Hepatic stellate cell (primary cell): Measurements from ENCODE around the gene CAMK4.

ENCODE experiments used
- DNase-seq: peaks from one replicate; pipeline ENCODE4 v3.0.0; 2011; ENCODE audit warnings: low spot score

The CAMK4 gene

DNA sequence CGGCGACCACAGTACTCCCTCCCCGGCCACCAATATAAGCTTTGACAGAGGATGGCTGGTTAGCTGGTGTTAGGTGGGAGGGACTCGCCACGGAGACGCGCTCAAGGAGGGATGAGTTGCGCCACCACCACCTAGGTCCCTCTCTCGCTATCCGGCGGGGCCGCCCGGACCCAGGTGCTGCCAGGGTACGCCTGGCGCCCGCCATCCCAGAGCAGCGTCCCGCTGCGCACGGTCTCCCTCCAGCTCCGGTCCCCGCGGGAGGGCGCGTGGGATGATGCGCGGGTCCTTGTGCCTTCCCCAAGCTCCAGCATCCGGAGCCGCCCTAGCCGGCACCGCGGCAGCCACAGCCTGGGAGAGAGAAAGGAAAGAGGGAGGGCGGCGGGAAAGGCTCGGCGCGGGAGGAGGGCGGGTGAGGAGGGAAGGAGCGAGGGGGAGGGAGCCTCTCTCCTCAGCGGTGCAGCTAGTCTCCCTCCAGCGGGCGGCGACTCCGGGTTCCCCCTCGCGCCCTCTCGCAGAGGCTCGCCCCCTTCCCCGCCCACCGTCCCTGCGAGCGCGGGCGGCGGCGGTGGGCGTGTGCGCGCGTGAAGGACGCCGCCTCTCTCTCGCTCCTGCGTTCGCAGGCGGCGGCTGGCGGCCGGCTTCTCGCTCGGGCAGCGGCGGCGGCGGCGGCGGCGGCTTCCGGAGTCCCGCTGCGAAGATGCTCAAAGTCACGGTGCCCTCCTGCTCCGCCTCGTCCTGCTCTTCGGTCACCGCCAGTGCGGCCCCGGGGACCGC, at the start of gene CAMK4:
TSS of gene CAMK4 (plus strand) at position 598 of the 774 bp plus-strand sequence. CDS start at position 698, 100 bp downstream.
- peak; percentile 83 for DNase-seq

DNA sequence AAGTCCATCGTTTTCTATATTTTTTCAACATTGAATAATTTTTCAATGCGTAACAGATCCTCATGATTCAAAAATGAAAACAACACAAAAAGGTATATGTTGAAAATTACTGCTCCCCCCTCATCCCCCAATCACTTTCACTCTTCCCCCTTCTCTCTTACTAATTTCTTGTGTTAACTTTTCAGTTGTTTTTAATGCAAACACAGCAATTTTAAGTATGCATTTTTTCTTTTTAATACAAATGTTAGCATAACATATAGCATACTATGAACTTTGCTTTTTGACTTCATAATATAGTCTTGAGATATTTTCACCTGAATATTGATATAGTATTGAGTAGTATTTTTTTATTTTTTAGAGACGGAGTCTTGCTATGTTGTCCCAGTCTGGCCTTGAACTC, 41.1 kb upstream of the CAMK4 start:
- DNase-seq, result no peak

DNA sequence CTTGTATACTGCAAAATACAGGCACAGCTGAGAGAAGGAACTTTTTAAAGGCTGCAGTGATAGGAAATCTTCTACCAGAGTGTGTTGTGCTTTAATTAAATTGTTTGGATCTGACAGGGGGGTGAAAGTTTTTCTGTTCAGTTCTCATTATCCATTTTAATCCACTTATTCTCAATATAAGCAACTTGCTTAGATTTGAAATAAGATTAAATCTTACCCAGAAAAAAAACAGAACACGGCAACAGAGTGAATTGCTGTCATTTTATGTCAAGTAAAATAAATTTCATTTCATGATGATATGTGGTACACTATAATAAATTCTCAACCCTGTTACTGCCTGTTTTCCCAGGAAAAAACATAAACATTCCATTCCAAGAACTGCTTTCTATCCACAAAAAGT, 37.1 kb upstream of the CAMK4 start:
- no peak for DNase-seq

DNA sequence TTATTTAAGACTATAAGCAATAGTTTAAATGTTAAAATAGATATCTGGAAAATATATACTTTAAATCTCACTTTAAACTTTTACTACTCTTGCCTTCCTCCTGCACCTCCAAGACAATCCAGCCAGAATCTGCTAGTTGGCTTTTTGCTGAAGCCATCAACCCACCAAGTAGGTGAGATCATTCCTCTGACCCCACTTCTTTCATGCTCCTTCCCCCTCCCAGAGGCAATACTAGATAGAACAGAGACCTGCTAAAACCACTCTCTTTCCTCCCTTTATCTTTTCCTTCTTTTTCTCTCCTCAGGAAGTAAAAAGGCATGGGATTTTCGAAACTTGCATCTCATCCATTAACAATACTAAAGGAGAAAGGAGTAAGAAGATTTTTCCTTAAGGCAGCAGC, 30.1 kb upstream of the CAMK4 start:
- no peak for DNase-seq

DNA sequence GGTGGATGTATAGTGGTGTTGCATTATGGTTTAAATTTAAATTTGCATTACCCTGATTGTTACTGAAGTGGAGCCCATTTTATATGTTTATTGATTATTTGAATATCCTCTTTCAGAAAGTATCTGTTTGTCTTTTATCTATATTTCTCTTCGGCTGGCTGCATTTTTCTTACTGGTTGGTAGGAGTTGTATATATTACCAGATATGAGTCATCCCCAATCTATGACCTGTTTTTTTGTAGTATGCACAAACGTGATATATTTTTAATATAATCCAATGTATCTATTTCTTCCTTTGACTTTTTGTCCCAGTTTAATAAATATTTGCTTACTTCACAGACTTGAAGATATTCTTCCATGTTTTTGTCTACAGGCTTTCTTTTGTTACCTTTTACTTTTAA, 29.3 kb upstream of the CAMK4 start:
- no peak for DNase-seq

DNA sequence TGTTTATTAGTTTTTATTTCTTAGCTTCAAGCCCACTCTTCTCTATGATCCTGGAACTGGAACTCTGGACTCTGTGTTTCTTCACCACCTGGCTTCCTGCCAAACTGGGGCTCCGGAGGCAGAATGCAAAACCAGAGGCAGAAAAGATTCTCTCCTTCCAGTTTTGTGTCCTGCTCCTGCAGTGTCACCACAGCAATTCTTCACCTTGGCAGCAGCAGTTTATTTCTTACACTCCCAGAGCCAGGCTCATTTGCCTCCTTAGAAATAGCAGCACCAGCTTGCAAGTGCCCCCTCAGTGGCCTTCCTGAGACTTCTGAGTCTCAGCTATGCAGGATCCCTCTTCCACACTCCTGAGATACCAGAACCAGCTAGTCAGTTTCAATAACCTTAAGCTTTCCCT, 26.7 kb upstream of the CAMK4 start:
- no peak for DNase-seq

DNA sequence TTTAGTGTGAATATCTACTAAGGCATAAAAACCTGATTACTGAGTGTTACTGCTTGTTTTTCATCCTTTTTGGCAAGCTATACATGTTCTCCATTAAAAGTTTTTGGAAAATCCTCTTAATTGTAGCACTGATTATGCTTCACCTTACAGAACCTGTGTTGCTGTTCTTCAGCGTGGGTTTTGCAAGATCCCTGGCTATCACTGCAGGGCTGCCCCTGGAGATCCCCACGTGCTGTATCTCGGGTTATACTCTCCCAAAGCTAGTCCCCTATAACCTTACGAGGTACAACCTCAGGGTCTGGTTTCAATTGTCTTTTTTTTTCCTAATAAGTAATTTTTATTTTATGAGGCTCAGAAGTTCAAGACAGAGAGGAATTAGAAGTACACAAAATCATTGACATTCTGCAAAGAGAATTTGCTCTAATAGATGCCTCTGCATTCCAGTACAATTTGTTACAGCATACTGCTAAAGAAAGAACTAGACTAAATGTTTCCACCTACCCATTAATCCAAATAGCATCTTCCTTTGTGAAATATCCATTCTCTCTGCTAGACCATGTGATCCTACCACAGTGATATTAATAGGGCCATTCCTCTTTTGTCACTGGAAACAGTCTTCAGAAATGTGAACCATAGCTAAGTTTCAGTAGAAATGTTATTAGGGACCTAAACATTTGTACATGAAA, 25.8 kb upstream of the CAMK4 start:
- DNase-seq, result no peak

DNA sequence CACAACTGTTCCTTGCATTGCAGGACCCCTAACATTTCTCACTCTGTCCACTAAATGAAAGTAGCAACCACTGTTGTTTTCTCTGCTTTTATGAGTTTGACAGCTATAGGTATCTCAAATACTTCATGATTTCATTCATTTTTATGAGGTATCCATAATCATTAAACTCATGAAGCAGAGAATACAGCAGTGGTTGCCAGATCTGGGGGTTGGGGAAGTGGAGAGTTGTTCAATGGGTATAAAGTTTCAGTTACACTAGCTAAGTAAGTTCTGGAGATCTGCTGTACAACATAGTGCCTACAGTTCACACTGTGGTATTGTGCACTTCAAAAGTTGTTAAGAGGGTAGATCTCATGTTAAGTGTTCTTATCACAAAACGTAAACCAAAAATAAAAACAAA, 23.4 kb upstream of the CAMK4 start:
- no peak for DNase-seq

DNA sequence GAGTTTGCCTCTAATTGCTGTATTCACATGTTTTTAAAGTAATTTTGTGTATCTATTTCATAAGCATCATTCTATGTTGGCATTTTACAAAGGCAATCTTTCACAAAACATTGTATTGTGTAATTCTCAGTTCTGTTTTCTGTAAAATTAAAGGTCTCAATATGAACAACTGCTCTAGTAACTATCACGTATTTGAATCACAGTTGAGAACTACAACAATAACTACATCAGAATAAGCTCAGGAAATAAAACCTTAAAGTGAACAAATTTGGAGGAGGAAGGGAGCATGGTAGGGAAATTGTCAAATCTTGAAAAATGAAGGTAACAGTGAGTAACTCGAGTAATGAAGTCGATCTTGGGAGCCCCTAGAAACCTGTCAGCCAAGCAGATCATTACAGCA, 22.5 kb upstream of the CAMK4 start:
- DNase-seq, result no peak

DNA sequence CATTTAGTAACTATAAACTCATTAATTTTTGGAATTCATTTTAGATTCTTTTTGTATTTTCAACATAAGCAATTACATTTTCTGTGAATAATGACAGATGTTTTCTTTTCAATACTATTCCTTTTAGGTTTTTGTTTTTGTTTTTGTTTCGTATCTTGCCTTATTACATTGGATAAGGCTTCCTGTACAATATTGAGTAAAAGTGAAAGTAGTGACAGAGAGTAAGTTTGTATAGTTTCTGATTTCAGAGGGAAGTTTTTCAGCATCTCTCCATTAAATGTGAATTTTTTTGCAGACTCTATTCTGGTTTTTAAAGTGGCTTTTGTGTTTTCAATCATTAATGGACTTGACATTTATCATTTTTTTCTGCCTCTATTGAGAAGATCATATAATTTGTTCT, 12.8 kb upstream of the CAMK4 start:
- no peak for DNase-seq

DNA sequence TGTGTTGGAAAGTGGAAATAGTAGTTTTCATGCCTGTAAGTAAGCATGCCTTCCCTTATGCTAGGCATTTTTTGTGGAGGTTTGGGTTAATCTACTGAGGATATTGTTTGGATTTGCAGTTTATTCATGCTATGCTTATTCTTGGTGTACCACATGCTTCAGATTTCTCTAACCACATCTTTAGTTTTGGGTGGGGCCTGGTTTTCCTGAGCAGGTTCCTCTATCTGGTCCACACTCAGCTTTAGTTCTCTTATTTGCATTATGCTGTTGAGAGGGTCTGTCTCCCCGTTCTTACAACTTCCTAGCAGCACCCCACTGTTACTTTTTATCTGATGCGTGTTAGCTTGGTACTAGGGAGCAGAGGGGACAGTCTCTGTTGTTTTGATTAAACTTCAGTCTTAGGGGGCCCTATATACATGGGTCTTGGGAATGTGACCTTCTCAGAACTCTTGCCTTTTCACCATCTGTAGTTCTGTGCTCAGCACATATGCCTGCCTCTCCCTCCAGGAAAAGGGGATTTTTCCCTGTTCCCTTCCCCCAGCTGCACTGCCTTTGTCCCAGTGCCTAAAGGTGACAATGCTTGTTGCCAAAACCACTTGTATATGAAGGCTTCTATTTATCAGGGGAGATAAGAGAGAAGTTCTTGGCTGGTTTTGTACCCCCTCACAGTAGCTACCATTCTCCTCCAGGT, 10.0 kb upstream of the CAMK4 start:
- DNase-seq, result no peak

DNA sequence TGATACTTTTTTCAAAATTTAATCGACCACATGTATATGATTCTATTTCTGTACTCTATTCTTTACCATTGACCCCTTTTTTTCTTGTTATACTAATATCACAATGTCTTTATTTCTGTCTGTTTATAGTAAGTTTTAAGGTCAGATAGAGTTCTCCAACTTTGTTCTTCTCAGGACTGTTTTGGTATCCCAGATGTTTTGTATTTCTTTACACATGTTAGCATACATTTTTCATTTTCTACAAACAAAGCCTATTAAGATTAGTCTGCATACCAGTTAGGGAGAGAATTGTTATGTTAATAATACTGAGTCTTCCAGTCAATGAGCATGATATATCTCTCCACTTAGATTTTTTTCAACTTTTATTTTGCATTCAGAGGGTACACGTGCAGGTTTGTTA, 8.2 kb upstream of the CAMK4 start:
- no peak for DNase-seq

DNA sequence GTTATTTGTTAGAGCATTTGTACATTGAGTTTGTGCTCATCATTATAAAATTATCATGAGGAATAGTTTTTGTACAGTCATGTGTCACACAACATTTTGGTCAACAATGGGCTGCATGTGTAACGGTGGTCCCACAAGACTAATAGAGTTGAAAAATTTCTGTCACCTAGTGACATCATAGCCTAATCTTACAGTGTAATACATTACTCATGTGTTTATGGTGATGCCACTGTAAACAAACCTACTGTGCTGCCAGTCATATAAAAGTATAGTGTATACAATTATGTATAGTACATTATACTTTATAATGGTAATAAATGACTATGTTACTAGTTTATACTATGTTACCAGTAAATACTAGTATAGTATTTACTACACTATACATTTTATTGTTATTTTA, 3.0 kb upstream of the CAMK4 start:
- no peak for DNase-seq

DNA sequence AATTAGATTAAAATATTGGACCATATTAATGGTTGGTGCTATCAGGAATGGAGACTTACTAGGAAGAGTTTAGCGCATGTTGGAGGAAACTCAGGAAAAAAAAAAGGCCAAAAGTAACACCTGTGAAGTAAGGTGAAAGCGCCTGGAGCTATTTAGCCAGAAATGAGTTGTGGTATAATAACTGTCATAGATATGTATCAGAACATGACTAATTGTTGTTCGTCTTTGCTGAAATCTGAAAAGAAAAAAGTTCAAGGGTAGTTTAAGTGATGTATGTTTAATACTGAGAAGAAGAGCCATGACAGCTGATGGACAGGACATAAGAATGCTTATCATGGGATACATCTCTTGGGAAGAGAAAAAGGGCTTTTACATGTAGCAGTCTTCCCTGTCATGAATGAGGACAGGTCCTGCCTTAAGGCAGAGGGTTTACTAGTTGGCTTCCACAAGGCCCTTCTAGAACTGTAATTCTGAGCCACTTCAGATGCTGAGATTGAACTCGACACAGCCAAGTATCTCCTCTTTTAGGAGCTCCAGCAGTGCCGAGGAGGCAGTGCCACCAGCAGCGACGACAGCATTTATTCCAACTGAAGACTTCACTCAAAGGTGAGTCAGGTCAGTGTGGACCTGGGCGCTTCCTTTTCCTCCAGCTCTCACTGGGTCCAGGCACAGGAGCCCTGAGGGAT, 940 bp upstream of the CAMK4 start:
- DNase-seq, result no peak

DNA sequence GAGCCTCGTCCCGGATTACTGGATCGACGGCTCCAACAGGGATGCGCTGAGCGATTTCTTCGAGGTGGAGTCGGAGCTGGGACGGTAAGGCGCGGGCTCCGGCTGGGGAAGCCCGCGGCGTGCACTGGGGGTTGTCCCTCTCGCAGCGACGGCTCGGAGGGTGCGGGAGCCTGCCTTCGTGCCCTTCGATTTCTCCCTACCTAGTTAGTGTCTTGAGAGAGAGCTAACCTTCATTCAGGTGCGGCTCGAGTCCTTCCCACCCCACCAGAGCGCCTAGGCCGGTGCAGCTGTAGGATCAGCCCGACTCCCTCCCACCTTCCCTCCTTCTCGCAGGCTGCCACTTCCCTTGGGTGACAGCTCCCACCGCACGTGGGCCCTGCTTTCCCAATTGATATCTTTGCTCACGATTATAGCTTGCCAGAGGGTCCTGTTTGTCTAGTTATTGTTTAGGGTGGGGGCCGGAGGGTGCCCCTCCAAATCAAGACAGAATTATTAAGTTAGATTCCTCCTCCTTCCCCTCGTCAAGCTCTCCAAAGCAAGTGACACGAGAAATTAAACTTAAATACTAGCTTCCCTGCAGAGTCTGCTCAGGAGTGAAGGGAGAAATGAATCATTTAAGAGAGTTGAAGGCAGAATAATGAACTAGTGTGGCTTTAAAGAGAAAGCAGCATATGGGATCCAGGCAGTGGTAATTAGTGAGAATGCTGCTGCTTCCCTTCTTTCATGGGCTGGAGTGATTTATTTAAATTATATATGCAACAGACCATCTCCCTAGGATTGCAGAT, 569 bp downstream of the CAMK4 start:
- peak; percentile 6 for DNase-seq

DNA sequence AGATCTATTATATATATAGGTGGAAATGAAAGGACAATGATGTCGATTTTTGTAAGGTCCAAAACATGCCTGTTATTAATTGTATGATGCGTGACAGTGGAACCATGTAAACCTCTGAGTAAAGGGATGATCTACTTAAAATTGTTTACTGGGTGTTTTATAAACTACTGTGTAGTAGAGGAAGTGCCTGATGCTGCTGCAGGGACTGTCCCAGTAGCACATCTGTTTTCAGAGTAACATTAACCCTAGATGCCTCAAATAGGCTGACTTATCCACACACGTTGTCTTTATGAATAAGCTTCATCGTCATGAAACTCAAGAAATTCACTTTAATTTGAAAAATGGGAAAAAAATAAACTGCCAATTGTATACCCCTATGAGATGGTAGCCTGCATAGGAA, 1.7 kb downstream of the CAMK4 start:
- DNase-seq, result no peak

DNA sequence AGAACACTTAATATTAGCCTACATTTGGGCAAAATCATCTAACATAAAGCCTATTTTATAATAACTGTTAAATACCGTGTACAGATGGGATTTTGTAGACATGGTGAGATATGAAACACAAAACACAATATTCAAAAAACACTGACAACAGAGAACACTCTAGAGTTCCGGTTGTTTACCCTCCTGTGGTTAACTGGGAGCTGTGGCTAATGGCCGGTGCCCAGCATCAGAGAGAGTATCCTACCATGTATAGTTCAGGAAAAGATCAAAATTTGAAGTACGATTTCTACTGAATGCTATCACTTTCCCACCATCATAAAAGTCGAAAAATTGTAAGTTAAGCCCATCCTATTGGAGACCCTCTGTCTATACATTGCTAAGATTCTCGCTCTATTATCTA, 2.4 kb downstream of the CAMK4 start:
- no peak for DNase-seq

DNA sequence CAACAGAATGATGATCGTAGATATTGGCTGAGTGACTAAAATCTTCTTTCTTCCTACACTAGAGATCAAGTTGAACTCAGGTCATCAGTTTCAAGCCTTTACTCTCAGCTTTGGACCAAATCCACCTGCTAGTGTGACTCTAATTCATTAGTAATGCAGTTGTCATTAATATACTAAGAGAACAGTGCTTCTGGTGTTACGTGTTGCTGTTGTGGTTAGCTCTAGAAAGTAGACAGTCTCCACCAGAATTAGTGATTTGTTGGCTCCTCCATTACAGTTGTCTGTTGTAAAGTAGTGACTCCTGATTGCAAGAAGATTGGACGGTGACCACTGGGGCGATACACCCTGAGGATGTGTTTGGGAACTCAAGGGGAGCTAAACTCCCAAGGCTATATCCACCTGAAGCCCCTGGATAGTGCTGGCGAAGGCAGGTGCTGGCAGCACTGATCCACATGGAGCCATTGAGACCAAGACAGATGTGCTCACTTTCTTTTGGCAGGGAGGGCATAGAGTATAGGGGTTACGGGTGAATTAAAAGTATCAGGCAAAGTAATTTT, 3.1 kb downstream of the CAMK4 start:
- no peak for DNase-seq

DNA sequence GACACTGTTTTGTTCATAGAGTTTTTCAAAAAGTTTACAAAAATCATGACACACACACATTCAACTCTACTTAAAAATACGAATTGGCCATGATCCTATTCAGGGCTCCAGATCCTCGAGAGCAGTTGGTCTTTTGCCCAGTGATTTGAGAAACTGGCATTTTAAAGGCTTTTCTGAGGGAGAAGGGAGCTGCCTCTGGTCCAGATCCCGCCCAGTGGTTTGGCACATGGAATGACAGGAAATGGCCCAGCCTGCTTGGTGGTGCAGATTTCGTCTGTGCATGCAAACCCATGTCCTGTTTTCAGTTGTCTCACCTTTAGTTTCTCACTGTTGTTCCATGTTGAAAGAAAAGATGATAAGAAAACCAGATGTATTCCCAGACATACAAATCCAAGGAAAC, 3.6 kb downstream of the CAMK4 start:
- peak; percentile 30 for DNase-seq

DNA sequence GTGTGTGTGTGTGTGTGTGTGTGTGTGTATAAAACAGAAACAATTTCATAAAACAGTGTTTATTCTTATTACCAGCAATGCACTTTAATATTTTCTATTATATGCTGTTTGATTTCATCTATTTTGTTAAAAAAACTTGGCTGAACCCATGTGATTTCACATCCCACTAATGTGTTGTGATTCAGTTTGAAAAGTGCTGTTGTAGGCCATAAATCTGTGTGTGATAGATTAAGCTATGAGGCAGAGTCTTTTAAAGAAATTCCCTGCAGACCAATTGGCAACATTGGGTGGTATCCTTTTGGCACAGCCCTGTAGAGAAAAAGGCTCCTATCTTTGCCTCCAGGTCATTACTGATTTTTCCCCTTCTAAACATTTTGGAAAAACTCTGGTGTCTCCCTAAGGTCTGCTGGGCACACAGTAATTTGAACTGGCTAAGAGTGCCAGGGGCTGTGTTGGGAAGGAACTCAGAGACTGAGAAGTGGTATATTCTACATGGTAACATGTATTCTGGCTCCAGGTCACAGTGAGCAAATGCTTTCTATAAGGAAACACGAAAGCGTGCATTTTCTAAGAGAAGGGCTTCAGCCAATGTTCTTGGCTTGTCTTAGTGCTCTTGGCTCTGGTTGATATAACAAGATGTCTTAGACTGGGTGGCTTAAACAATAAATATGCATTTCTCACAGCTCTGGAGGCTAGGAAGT, 4.5 kb downstream of the CAMK4 start:
- DNase-seq, result no peak
